Cardiac fibroblast (primary cell): Measurements from ENCODE around the gene MLXIPL.
A peak's percentile ranks its signal among the peaks of the same experiment; 100 is the strongest.

ENCODE experiments used
- DNase-seq, 2 donors: peaks; one replicate each; pipeline versions ENCODE4 v3.0.0 to v3.0.0-alpha.2; 2010; ENCODE audit warnings: low read depth in 2 of 2
- H3K4me3 ChIP-seq, 2 donors: replicated peaks in 1 of 2; 1 replicate in 1 of 2; 2 replicates in 1 of 2; pipeline ENCODE4 v1.5.1; 2011; ENCODE audit warnings: low read depth in 2 of 2, low read length in 2 of 2, mild to moderate bottlenecking in 2 of 2, moderate library complexity in 1 of 2
- TF ChIP-seq, protein P1 (sequence below): IDR thresholded peaks from one replicate; pipeline ENCODE4 v1.5.1; 2011; ENCODE audit warnings: low read depth, mild to moderate bottlenecking, low read length, inconsistent platforms

Gene MLXIPL

GRCh38 chr7:73573276-73573675 lies 51.0 kb downstream of the MLXIPL start:
- H3K4me3 ChIP-seq, result no peak overlapping the region
- TF ChIP-seq, protein P1, sequence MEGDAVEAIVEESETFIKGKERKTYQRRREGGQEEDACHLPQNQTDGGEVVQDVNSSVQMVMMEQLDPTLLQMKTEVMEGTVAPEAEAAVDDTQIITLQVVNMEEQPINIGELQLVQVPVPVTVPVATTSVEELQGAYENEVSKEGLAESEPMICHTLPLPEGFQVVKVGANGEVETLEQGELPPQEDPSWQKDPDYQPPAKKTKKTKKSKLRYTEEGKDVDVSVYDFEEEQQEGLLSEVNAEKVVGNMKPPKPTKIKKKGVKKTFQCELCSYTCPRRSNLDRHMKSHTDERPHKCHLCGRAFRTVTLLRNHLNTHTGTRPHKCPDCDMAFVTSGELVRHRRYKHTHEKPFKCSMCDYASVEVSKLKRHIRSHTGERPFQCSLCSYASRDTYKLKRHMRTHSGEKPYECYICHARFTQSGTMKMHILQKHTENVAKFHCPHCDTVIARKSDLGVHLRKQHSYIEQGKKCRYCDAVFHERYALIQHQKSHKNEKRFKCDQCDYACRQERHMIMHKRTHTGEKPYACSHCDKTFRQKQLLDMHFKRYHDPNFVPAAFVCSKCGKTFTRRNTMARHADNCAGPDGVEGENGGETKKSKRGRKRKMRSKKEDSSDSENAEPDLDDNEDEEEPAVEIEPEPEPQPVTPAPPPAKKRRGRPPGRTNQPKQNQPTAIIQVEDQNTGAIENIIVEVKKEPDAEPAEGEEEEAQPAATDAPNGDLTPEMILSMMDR, result no peak
- no peak for DNase-seq

DNA sequence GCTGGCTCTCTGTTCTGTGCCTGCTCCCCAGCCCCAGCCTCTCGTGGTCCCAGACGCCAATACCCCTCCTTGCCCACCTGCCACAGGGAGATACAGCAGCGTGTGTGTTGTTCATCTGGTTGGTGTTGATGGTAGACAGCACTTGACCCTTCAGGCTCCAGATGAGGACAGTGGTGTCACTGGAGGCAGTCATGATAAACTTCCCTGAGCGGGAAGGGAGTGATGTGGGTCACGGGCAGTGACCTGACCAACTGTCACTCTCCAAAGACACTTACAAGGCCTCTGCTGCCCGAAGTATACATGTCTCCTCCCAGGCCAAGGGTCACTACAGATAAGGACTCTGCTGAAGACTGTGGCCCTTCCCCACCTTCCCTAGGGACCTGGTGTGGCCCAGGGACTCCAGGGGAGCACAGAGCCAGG lies 51.5 kb downstream of the MLXIPL start:
- H3K4me3 ChIP-seq, result no peak overlapping the region
- DNase-seq, result no peak
- TF ChIP-seq, protein P1, result no peak

DNA sequence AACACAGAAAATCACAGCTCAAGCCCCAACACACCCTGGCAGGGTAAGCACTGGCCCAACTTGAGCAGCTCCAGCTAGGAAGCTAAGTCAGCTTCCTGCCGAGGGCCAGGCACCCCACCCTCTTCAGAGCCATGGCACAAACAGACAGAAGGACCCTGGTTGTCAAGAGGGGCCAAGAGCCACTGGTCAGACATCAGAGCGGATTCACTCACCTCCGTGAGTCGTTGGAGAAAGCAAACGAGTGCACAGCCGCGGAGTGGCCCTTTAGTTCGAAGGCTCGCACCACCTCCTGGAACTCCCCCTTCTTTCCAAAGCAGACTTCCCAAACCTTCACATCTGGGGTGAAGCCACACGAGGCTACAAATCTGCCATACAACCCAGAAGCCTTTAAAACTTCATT lies 53.3 kb downstream of the MLXIPL start:
- no peak for DNase-seq
- TF ChIP-seq, protein P1, result no peak
- H3K4me3 ChIP-seq, result no peak overlapping the region

DNA sequence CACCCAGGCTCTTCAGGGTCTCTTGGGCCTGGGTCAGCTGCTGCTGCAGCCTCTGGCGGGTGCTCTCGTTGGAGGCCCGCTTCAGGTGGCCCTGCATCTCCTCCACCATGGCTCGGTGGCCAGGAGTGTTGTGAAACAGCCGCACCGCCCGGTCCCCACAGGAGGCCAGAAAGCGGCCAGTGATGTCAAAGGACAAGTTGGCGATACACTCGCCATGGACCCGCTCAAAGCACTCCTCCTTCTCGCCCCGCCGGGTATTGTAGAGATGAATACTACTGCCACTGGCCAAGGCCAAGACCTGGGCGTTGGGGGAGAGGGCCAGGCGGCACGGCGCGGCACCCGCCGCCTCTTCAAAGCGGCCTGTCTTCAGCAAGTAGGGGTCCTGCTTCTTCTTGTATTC lies 53.8 kb downstream of the MLXIPL start:
- TF ChIP-seq, protein P1, result no peak
- H3K4me3 ChIP-seq, result no peak overlapping the region

GRCh38 chr7:73569042-73569608 lies 55.2 kb downstream of the MLXIPL start:
- no peak overlapping the region for H3K4me3 ChIP-seq
- no peak for DNase-seq
- TF ChIP-seq, protein P1, result no peak

More for the DNA sequence above, 53.8 kb downstream of the MLXIPL start:
- no peak for DNase-seq

- TF ChIP-seq, protein P1, result no peak
- DNase-seq, result peak in 1 of 2 donors; percentile 18
- no peak overlapping the region for H3K4me3 ChIP-seq
These were observed 56.3 kb downstream of the MLXIPL start for GRCh38 chr7:73567846-73568685.
